GM23248 (cell line): ENCODE measurements around the gene COL5A3. TPM values are rescaled to one million over a fixed set of nuclear protein-coding genes. Genes with fewer than 3 reads are reported as not detected.

Source experiments
- DNase-seq: peaks from one replicate; pipeline ENCODE4 v3.0.0-alpha.2; 2015
- H2AFZ ChIP-seq: fragments of 200-600 bp; sonication (generic); 2 replicates; pipeline ENCODE4 v1.6.1; 2016; ENCODE audit warnings: antibody characterized with exemption
- H3F3A ChIP-seq: fragments of 200-600 bp; sonication (generic); 2 replicates; pipeline ENCODE4 v1.6.1; 2016; ENCODE audit warnings: mild to moderate bottlenecking, antibody characterized with exemption, mixed run types; ENCODE audit not compliant: insufficient read depth
- H3K27ac ChIP-seq: fragments of 200-600 bp; sonication (generic); 2 replicates; pipeline ENCODE4 v1.5.1; 2016; ENCODE audit warnings: mild to moderate bottlenecking
- H3K27me3 ChIP-seq: fragments of 200-600 bp; sonication (generic); replicated peaks from 2 replicates; pipeline ENCODE4 v1.6.1; 2016; ENCODE audit warnings: mild to moderate bottlenecking; ENCODE audit not compliant: insufficient read depth
- H3K36me3 ChIP-seq: fragments of 200-600 bp; sonication (generic); 2 replicates; pipeline ENCODE4 v1.6.1; 2016; ENCODE audit warnings: low read depth, mild to moderate bottlenecking
- H3K4me1 ChIP-seq: fragments of 200-600 bp; sonication (generic); 2 replicates; pipeline ENCODE4 v1.6.1; 2016; ENCODE audit warnings: mild to moderate bottlenecking; ENCODE audit not compliant: insufficient read depth
- H3K4me2 ChIP-seq: fragments of 200-600 bp; sonication (generic); one replicate; pipeline ENCODE4 v1.6.1; 2016; ENCODE audit warnings: mild to moderate bottlenecking; ENCODE audit not compliant: unreplicated experiment
- H3K4me3 ChIP-seq: fragments of 200-600 bp; sonication (generic); 2 replicates; pipeline ENCODE4 v1.5.1; 2016; ENCODE audit warnings: mild to moderate bottlenecking
- H3K79me2 ChIP-seq: fragments of 200-600 bp; sonication (generic); 2 replicates; pipeline ENCODE4 v1.6.1; 2016; ENCODE audit warnings: mild to moderate bottlenecking; ENCODE audit not compliant: insufficient read depth
- H3K9ac ChIP-seq: fragments of 200-600 bp; sonication (generic); 2 replicates; pipeline ENCODE4 v1.6.1; 2016; ENCODE audit warnings: mild to moderate bottlenecking
- H3K9me2 ChIP-seq: fragments of 200-600 bp; sonication (generic); 2 replicates; pipeline ENCODE4 v1.6.1; 2016; ENCODE audit warnings: mixed run types, mild to moderate bottlenecking, moderate library complexity; ENCODE audit not compliant: insufficient read depth
- H3K9me3 ChIP-seq: fragments of 200-600 bp; sonication (generic); one replicate; pipeline ENCODE4 v1.6.1; 2017; ENCODE audit warnings: low read depth
- H4K20me1 ChIP-seq: fragments of 200-600 bp; sonication (generic); 2 replicates; pipeline ENCODE4 v1.6.0; 2016; ENCODE audit not compliant: insufficient read depth
- EZH2 ChIP-seq: fragments of 200-600 bp; sonication (generic); IDR thresholded peaks from 2 replicates; pipeline ENCODE4 v1.6.1; 2018; ENCODE audit warnings: antibody characterized with exemption, mild to moderate bottlenecking; ENCODE audit not compliant: insufficient read depth, poor library complexity, severe bottlenecking
- EZH2phosphoT487 ChIP-seq: fragments of 200-600 bp; sonication (generic); IDR thresholded peaks from 2 replicates; pipeline ENCODE4 v1.6.1; 2018; ENCODE audit warnings: antibody characterized with exemption, moderate library complexity, mild to moderate bottlenecking, low read depth; ENCODE audit not compliant: insufficient read depth
- WGBS, 2 experiments: methylation state at CpG; one replicate each; pipeline ENCODE4 v1.1.6; 2015 to 2017; ENCODE audit warnings: low lambda C conversion rate in 2 of 2, low coverage in 1 of 2; ENCODE audit errors: missing lambda C conversion rate in 2 of 2; 5-methylcytosine and 5-hydroxymethylcytosine counted together
- in situ Hi-C: fragments of 300-500 bp; cut with MboI; formaldehyde crosslinking; loops from 2 replicates; pipeline ENCODE4 v1.15.0; 2020
- polyA plus RNA-seq: library from polyadenylated mRNA; unstranded; fragments of >200 nt; fragmentation: Nextera tagmentation; extraction: Ambion mirVana; gene quantifications from 2 replicates; pipeline ENCODE4 v1.2.1, GENCODE V29; 2016
- total RNA-seq: library from RNA; depleted of rRNA; stranded (reverse); fragments of >200 nt; shearing (Covaris generic); gene quantifications from 2 replicates; pipeline ENCODE4 v1.2.3, GENCODE V29; 2014

COL5A3 gene
- total and polyA plus RNA-seq, 2 experiments from 2014 or later: 4.2 to 22.8 TPM

DNA sequence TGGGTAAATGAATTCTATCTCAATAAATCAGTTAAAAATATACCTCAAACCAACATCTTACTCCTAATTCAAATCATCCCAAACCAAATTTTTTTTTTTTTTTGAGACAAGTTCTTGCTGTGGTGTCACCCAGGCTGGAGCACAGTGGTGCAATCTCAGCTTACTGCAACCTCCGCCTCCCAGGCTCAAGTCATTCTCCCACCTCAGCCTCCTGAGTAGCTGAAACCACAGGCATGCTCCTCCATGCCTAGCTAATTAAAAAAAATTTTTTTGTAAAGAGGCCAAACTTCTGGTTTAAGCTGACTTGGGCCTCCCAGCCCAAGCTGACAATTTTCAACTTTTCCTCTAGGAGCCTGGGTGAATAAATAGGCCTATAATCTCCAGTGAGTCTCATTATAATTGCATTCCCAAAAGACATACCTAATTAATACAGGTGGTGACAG, 51.9 kb downstream of the COL5A3 start:
- in situ Hi-C loops: no loop called here

DNA sequence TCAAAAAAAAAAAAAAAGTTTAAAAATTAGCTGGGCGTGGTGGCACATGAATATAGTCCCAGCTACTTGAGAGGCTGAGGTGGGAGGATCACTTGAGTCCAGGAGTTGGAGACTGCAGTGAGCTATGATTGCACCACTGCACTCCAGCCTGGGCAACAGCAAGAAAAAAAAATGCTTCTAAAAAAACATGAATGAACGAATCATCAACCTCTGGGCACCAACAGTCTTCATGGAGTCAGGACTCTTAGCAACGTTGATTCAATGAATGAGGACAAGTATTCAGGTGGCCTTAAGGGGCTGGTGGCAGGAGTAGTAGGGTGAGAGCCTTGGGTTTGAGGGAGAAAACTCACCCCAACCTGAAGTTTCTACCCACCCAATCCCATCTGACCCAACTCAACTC, 53.3 kb downstream of the COL5A3 start:
- Histone ChIP-seq H3K36me3 (0 out of 2 replicates have a peak, but pooled peaks cover 4% of the 10 kb centered on the region), H3K9me2 (no peaks in the 10 kb centered on the region), H4K20me1 (no peaks in the 10 kb centered on the region), H3F3A (peaks cover 20% of the 10 kb centered on the region), H3K9me3 (no peaks in the 10 kb centered on the region), H3K27ac (no peak overlapping the region), H3K27me3 (no peaks in the 10 kb centered on the region), H2AFZ (no peak overlapping the region), H3K4me3 (no peak overlapping the region), H3K4me1 (peaks cover 18% of the 10 kb centered on the region), H3K79me2 (no peaks in the 10 kb centered on the region), H3K4me2 (no peak overlapping the region), H3K9ac (no peak overlapping the region)
- in situ Hi-C loops: no loop called here
- WGBS, 2 experiments: 49 to 52% methylated on average over 3 of the region's 3 CpGs
- peak; percentile 45 for DNase-seq
- TF ChIP-seq EZH2phosphoT487 (no peak), EZH2 (no peak)

More for the DNA sequence above, 51.9 kb downstream of the COL5A3 start:
- Histone ChIP-seq H3K9me3 (no peaks in the 10 kb centered on the region), H3K79me2 (no peaks in the 10 kb centered on the region), H4K20me1 (no peaks in the 10 kb centered on the region), H3F3A (peaks cover 20% of the 10 kb centered on the region), H3K4me3 (no peak overlapping the region), H3K9me2 (no peaks in the 10 kb centered on the region), H2AFZ (no peak overlapping the region), H3K36me3 (0 out of 2 replicates have a peak, but pooled peaks cover 4% of the 10 kb centered on the region), H3K27ac (peak overlapping the region; percentile 83), H3K4me1 (peaks cover 18% of the 10 kb centered on the region), H3K27me3 (no peaks in the 10 kb centered on the region), H3K9ac (peak overlapping the region; percentile 70), H3K4me2 (peak overlapping the region; percentile 49)
- peak; percentile 93 for DNase-seq
- TF ChIP-seq EZH2 (no peak), EZH2phosphoT487 (no peak)
- 0 to 4% methylated on average over 1 of the region's 1 CpG for WGBS, 2 experiments

DNA sequence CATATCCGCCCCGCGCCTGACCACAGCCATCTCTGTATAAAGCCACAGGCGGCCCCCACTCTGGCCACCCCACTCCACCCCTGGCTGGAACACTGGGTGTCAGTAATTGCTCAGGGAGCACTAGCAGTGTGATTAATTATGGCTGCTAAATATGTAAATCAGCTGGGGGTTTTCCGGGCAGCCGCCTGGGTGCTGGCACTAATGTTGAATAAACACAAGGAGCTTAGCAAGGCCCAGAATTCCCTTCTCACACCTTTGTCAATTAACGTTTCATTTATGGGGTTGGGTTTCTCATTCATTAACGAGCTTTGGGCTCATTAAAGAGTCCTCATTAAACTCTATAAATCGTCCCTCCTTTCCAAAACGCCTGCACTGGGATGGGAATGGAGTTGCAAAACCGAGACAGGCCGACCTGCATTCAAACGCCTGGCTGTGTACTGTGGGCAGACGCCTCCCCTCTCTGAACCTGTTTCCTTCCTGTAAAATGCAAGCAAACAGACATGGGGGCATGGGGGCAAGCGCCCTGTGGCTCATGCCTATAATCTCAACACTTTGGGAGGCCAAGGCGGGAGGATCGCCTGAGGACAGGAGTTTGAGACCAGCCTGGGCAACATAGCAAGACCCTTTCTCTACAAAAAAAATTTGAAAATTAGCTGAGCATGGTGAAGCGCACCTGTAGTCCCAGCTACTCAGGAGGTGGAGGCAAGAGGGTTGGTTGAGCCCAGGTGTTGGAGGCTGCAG, 56.3 kb downstream of the COL5A3 start:
- no peak for DNase-seq
- peaks cover 12% of the 10 kb centered on the region for H3F3A ChIP-seq
- no peak overlapping the region for H3K27ac ChIP-seq
- TF ChIP-seq EZH2phosphoT487 (no peak), EZH2 (no peak)
- 81 to 83% methylated on average over 18 of the region's 18 CpGs for WGBS, 2 experiments
- H3K9me3 ChIP-seq: no peaks in the 10 kb centered on the region
- no peaks in the 10 kb centered on the region for H3K36me3 ChIP-seq
- H3K27me3 ChIP-seq: no peaks in the 10 kb centered on the region
- H3K4me1 ChIP-seq: peaks cover 17% of the 10 kb centered on the region
- no peak overlapping the region for H3K9ac ChIP-seq
- no peaks in the 10 kb centered on the region for H3K9me2 ChIP-seq
- H2AFZ ChIP-seq: no peak overlapping the region
- H3K79me2 ChIP-seq: no peaks in the 10 kb centered on the region
- no peak overlapping the region for H3K4me2 ChIP-seq
- H3K4me3 ChIP-seq: no peak overlapping the region
- in situ Hi-C loops: no loop called here
- no peaks in the 10 kb centered on the region for H4K20me1 ChIP-seq

DNA sequence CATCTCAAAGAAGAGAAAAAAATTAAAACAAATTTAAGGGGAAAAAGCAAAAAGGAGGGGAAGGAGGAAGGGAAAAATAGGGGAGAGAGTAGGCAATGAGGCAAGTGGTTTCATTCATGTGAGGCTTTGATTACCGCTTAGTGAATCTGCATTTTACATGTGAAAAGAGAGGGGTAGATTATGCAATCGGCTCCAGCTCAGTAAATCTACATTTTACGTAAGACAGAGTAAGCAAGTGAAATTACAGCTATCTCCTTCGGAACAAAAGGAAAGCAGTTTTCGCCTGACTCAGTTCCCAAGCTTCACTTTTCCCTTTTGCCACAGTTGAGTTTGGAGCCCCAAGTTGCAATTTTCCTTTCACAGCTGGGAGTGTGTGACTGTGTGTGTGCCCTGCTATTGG, 58.0 kb downstream of the COL5A3 start:
- H3K4me2 ChIP-seq: no peak overlapping the region
- H3K27ac ChIP-seq: no peak overlapping the region
- no peaks in the 10 kb centered on the region for H3K36me3 ChIP-seq
- no peak overlapping the region for H3K4me3 ChIP-seq
- H3K27me3 ChIP-seq: no peaks in the 10 kb centered on the region
- H3K9me3 ChIP-seq: no peaks in the 10 kb centered on the region
- no peaks in the 10 kb centered on the region for H3K79me2 ChIP-seq
- DNase-seq: no peak
- TF ChIP-seq EZH2phosphoT487: no peak
- TF ChIP-seq EZH2: no peak
- 84 to 85% methylated on average over 5 of the region's 5 CpGs for WGBS, 2 experiments
- H3K9ac ChIP-seq: no peak overlapping the region
- H3K4me1 ChIP-seq: peaks cover 10% of the 10 kb centered on the region; the same call in 1 of the 2 replicates
- 0 out of 2 replicates have a peak, but pooled peaks cover 1% of the 10 kb centered on the region for H3F3A ChIP-seq
- H2AFZ ChIP-seq: no peak overlapping the region
- in situ Hi-C loops: no loop called here
- H4K20me1 ChIP-seq: no peaks in the 10 kb centered on the region
- H3K9me2 ChIP-seq: no peaks in the 10 kb centered on the region
